Hematopoietic multipotent progenitor cell (in vitro differentiated cells): ENCODE data around the gene TLE3. TPM values are rescaled to one million over a fixed set of nuclear protein-coding genes. Genes with fewer than 3 reads are reported as not detected.

Source experiments
- DNase-seq, 3 donors: peaks; one replicate each; pipeline ENCODE4 v3.0.0-alpha.2; 2011 to 2015; ENCODE audit warnings: low read depth in 2 of 3, low spot score in 2 of 3
- total RNA-seq: library from RNA; depleted of rRNA; stranded (reverse); fragments of >200 nt; gene quantifications from one replicate; pipeline ENCODE4 v1.2.3, GENCODE V29; 2012

Gene TLE3
- total RNA-seq, 1 donor, result 153 TPM

DNA sequence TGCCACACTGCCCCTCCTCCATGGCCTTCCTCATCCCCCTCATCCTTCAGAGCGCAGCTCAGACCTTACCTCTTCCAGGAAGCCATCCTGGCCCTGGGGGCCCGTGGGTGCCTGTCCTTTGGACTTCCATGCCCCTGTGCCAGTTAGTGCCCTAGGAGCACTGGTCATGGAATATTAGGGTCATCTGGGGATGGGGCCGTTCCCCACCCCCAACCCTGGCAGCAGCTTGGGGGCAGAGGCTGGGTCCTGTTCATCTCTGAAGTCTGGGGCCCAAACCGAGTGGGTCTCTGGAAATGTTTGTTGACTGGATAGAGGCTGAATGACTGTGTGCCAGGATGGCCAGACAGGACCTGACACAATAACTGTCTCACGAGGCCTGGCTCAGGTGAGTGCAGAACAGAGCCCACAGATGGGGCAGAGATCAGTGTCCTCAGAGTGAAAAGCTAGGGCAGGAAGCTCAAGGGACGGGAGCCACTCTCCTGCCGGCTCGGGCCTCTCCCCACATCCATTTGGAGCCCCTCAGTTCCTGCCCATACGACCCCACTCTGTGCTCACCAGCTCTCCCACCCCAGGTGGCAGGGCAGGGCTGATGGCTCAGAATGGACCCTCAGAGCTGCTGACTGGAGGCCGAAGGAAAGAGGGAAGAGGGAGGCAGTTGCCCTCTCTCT lies 62.5 kb downstream of the TLE3 start:
- DNase-seq, result no peak

DNA sequence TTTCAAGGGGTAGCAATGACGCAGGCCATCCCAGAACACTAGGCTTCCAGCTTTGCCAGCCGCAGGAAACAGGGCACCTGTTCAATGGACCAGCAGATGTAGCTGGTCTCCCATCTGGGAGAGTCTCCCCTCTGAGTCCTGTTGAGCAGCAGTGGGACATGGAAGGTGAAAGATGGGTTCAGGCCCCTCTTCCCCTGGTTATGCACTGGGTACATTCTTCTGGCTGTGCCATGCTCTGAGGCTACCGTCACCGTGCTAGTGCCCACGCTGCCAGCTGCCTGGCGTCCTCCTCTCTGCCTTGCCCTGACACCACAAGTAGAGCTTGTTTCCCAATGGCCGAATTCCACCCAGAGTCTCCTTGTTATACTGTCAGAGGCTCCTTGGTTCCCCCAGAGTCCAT lies 63.1 kb downstream of the TLE3 start:
- no peak for DNase-seq

DNA sequence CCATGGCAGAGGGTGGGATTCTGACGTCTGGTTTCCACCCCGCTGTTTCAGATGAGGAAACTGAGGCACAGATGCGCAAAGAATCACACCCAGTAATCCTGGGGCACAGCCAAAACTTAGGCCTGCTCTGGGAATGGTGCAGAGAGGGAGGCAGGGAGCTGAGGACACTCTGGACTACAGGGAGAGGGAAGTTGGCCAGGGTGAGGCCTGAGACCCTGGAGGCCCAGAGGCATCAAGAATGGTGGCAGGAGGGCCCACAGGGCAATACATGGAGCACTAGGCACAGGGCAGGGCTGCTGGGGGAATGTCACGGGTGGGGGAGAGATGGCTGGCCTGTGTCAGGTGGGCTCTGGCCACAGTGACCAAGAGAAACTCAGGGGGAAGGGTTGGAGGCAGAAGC lies 63.6 kb downstream of the TLE3 start:
- DNase-seq, result no peak

DNA sequence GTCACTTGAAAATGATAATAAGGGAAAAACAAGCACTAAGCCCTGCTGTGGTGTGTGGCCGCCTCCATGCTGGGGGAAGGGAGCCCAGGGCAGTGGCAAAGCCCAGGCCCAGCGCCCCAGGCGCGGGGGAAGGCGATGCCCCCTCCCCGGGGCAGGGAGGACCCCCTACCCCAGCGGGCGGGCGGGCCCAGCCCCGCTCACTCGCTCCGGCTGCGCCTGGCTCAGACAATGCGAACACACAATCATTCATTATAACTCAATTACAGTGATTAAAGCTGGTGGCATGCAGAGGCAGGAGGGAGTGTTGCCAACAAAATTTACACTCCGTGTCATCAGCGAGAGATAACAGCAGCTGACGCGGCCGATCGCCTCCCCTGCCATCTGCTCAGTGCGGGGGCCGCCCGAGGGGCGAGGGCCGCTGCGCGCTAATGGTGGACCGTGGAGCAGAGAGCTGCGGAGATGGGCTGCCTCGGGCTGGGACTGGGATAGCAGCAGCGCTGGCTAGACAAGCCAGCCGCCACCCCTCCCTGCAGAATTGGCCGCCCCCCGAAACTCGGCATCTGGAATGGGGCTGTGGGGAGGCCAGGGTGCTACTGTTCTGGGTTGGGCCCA lies 64.1 kb downstream of the TLE3 start:
- DNase-seq, result no peak

DNA sequence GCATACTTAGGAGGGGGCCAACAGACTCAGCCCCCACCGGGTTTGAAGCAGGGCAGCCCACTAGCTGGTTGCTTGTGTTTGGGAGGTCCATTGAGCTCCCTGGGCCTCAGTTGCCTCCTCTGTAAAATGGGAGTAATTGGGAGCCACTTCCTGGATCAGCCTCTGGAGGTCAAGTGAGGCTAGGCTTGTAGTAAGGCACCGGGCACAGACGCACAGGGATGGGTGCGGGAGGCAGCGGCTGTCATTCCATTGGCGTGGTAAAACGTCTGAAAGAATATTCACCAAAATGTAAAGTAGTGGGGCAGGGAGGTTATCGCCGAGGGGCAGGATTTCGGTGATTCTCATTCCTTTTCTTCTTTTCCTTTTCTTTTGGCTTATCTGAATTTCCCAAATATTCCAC lies 64.6 kb downstream of the TLE3 start:
- DNase-seq, result no peak

DNA sequence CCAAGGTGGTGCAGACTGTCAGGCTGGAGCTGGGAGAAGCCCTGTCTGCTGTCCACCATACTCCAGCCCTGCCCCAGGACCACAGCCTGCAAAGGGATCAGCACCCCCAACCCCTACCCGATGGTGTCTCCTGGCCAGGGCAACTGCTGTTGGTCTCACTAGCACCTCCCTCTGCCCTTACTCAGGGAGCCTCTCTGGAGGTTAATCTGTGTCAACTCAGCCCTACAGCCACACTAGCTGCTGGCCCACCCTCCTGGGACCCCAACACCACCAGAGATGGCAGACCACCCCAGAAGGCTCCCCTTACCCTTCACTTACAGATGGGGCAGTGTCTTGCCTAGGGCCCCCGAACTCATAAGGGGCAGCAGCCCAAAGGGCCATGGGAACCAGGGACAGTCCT lies 65.2 kb downstream of the TLE3 start:
- no peak for DNase-seq

DNA sequence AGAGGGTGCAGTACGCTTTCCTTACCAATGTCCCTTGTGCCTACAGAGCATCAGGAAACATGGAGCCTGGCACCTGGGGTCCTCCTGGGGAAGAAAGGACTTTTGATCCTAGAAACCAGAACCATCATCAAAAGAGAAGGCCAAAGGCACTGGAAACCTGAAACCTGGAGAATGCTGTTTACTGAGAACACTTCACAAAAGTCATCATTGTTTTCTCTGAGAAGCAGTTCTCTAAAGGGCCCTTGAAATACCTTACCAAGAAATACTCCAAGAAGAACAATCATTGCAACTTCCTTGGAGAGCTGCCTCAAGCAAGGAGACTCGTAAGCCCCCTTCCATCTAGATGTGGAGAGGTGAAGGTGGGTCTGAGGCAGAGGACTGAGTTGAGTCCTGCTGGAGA lies 66.0 kb downstream of the TLE3 start:
- no peak for DNase-seq

DNA sequence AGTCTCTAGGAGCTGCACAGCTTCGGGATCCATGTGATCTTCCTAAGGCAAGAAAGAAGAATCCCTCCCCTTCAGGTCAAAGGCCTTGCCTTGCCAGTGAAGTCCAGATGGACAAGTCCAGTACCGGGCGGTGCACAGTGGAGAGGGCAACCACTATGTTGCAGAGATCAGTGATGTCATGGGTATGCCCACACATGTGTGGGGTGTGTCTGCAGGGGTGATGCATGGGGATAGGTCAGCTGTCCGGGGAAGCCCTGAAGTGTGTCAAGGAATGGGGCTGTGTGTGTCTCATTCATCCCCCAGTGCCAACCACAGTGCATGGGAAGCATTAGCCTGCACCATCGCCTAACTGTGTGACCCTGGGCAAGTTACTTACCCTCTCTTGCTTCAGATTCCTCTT lies 66.5 kb downstream of the TLE3 start:
- DNase-seq, result no peak

DNA sequence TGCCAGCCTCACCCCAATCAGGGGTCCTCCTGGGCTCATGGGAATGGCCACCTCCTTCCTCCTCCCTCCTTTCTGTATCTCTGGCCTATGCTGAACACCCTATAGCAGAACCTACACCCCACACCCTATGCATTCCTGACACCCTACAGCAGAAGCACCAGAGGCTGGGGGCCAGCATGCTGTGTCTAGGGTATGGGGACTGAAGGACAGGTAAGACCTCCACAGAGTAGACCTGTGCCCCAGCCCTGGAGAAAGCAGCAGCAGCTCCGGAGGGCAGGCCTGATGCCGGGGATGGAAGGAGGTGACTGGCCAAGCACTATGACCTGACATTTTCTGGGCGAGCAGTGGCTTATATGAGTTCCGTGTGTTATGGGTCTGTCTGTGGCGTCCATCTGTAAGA lies 66.9 kb downstream of the TLE3 start:
- DNase-seq, result no peak

DNA sequence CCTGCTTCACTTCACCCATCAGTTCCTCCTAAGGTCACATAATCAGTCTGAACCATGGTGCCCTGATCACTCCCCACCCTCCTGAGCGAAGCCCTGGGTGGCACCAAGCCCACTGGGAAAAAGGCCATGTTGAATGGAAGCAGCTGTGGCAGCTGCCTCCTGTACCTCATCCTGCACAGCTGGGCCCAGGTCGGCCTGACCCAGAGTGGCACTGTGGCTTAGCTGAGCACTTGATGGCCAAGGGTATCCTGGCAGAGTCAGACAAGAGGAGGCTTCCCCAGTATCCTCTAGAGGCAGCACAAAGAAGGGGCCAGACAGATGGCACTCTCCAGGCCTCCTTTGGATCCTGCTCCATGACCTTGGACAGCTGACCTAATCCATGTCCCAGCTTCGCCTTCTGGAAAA lies 68.4 kb downstream of the TLE3 start:
- no peak for DNase-seq

DNA sequence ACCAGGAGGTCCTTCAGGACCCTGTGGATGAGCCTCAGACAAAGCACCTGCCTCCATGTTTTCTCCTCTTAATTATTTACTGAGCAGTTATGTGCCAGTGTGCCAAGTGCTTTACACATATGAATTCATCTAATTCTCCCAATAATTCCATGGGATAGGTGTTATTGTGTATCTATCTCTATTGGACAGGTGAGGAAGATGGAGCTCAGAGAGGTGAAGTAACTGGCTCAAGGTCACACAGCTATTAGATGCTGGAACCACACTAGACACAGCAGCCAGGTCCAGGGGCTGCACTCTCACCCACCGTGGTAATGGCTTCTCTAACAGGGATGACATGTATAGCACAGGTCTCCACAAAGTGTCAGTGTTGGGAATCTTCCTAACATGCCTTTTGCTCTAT lies 70.2 kb downstream of the TLE3 start:
- no peak for DNase-seq

DNA sequence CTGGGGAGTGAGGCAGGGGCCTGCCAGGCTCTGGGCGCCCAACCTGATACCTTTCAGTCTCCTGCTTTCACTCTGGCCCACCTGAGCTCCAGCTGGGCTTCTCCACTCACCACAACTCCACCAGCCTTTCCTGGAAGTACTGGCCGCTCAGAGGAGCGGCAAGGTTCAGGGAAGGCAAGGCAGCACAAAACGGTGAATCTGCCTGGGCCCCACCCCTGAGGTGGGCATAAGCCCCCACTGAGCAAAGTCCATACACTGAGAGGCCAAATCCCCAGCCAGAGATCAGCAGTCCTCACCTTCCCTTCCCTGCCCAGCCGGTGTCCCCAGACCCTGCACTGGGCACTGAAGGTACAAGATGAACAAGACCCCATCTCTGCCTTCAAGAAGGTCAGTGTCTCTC lies 70.7 kb downstream of the TLE3 start:
- DNase-seq, result no peak

DNA sequence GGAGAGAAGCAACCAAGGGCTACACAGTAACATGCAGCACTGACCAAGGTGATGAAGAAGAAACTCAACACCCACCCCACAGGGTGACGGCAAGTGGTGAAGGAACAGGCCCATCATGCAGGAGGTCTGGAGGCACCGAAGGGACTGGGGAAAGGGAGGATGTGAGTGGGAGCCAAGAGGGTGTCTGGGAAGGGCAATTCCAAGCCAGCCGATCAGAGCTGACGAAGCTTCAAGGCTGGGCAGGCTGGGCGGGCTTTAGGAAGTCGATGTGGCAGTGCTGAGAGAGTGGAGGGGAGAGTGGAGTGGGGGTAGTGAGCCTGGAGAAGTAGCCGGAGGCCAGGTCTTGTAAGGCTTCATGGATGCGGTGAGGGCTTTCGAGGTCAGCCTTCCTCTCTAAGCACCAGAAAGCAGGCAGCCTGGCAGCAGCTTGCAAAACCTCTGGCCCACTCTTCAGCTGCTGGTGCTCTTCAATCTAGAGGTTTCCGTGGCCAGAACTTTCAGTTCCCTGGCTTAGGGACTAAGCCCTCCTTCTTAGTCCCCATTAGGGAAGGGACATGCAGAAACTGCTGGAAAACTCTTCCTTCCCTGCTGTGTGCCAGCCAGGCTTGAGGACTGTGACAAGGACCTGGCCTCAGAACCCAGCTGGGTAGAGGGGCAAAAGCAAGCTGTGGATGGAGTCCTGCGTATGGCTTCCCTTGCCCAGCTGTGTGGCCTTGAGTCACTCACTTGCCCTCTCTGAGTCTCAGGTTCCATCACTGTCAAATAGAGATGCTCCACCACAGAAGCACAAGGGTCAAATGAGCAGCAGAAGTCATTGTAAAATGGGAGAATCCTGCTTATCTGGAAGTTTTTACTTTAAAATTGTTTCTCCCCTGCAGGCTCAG lies 72.1 kb downstream of the TLE3 start:
- no peak for DNase-seq

DNA sequence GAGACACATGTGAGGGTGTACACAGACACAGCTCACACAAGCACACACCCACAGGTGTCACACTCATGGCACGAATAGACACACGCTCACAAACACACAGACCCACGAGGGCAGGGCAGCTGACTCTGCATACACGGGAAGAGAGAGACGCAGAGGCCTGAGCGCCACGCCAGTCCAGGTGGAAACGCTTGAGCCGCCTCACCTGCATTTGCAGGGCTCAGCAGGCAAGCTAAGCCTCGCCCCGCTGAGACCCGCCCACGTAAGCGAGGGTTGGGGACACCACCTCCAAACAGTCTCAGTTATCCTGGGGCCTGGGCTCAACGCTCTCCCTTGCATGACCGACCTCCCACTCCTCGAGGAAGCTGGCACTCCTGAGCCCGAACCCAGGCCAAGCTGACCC lies 73.2 kb downstream of the TLE3 start:
- no peak for DNase-seq

DNA sequence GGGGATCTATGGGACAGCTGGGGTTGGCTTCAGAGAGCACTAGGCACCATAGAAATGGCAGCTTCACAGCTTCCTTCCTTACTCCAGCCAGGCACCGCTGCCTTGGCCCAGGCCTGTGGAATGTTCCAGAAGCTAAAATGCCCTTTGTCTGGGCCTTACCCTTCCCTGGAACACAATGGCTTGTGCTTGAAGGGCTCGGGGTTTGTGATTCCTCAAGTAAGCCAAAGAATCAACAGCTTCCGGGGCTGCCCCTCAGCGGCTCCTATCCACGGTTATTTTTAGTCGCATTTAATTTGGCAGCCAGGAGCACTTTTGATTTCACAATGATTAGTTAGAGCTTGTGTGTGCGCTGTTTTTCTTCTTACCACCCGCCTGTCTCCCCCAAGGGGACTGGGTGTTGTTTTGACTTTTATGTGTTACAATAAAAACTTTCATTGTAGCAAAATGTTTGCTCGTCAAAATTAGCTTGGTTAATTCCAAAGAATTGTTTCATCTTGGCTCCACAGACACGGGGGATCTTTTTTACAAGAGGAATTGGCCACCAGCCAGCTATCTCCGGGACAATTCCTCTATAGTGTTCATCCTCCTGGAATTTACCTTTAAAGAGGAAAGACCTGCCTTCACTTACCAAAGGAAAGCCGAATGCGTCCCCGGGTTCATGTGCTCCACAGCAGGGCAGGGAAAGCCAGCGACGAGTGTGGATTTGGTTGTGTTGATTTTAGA lies 73.8 kb downstream of the TLE3 start:
- DNase-seq, result no peak

DNA sequence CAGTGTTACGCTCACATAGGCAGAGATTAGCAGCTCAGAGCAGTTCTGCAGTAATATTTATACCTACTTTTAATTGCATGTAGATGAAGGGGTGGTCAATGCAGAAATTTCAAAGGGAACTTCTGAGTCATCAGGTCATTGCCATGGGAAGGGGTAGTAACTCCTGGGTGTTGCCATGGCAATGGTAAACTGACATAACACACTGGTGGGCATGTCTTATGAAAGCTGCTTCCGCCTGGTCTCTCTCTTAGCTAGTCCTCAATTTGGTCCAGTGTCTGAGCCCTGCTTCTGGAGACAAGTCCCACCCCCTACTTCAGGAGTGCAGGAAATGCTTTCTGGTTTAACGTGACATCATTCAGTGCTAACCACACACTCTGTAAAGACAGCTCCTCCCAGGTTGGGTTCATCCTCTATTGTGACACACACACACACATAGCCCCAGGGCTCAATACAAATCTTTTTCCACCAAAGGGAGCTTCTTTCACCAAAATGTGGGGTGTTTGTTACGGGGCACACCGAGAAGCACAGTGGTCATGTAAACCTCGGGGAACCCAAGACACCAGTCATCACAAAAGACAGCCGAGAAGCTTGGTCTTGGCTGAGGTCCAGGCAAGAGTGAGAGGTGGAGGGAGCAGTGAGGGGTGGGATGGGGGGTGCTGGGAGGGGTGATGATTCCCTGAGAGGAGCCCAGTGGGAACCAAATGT lies 74.5 kb downstream of the TLE3 start:
- DNase-seq, result peak; percentile 30 to 86 (median 59)

DNA sequence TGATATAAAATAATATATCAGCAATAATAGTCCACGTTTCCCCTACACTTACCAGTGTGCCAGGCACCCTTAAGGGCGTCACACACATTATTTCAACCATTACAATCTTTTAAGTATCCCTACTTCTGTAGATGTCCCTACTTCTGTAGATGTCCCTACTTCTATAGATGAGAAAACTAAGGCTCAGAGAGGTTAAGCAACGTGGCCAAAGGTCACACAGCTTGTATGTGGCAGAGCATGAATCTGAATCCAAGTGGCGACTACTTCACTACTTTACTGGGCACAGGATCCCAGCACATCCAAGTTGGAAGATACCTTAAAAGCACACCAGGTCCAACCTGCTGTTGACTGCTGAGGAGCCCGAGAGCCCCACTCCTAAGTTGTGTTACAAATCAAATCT lies 77.5 kb downstream of the TLE3 start:
- no peak for DNase-seq

DNA sequence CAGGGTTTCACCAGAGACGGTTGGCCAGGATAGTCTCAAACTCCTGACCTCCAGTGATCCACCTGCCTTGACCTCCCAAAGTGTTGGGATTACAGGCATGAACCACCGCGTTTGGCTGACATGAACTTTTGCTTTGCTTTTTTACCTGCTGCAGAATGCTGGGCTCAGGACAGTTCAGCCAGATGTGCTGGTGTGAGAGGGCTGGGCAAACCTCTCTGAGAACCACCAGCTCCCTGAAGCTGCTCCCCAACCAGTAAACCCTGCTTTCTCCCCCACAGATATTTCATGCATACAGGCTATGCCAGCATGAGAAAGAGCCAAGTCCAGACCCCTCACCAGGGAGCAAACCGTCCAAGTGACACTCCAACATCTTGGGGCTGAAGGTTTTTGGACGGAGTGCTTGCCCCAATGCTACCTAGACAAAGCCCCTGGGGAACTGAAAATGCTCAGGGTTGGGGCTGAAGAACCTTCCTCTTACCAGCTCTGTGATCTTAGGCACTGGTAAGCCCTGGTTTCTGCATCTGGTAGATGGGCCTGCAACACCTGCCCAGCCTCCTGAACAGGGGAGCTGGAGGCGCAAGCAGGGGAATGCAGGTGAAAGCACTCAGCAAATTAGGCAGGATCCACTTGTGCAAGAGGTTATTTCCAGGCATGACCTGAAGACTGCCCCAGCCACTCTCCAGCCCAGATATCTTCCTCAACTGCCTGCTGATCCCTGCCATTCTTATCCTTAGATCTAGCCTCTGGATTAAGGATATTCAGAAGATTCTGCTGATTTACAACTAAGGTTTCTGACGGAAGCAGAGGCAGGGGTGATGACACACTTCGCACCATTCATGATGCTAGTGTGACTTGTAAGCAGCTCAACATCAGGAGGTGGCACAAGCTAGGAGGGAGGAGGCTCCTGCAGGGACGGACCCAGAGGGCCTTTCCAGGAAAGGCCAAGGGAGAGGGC lies 78.8 kb downstream of the TLE3 start:
- no peak for DNase-seq

DNA sequence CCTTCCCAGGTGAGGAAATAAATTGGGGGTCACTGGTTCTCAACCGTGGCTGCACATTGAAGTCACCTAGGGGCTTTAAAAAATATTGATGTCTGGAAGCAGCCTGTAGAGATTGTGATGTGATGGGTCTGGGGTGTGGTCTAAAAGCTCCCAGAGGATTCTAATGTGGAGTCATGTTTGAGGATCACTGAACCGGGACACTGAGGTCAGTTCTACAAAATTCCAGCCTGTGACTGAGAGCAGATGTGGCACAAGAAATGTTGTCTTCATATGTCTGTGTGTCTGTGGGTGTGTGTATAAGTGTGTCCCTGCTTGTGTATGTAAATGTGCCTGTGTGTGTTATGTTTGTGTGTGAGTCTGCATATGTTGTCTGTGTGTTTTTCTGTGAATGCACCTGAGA lies 79.9 kb downstream of the TLE3 start:
- no peak for DNase-seq

DNA sequence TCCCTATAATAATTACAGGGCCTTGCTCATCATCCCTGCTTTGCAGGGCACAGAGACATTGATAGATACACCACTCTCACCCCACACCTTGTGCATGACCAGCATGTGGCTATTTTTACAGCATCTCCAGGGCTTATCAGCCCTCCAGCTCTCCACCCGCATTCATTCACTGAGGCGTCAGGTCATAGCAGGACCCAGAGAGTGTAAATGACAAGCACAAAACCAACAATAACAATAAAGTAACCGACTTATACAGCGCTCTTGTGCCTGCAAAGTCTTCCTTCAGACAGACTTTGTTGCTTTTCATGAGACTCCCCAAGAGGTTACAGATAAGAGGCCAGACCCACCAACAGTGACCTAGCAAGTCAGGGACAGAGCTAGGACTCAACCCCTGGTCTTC lies 80.7 kb downstream of the TLE3 start:
- no peak for DNase-seq
